Uterus (tissue), 4 donors: ENCODE measurements around the gene RUSF1. TPM values are rescaled to one million over a fixed set of nuclear protein-coding genes. Genes with fewer than 3 reads are reported as not detected.

ENCODE experiments used
- DNase-seq, 2 donors: peaks; one replicate each; pipeline ENCODE4 v3.0.0-alpha.2; 2019 to 2020
- H3K27ac ChIP-seq, 2 donors: fragments of 200-600 bp; sonication (generic); 1 replicate in 1 of 2; 2 replicates in 1 of 2; pipeline ENCODE4 v1.5.1; 2016 to 2018
- H3K27me3 ChIP-seq, 2 donors: fragments of 200-600 bp; sonication (generic); one replicate each; pipeline ENCODE4 v1.5.1; 2018 to 2019; ENCODE audit warnings: control low read depth in 1 of 2
- H3K36me3 ChIP-seq, 2 donors: fragments of 200-600 bp; sonication (generic); one replicate each; pipeline ENCODE4 v1.5.1; 2019; ENCODE audit warnings: control low read depth in 1 of 2
- H3K4me1 ChIP-seq, 2 donors: fragments of 200-600 bp; sonication (generic); one replicate each; pipeline ENCODE4 v1.5.1; 2018 to 2019; ENCODE audit warnings: control low read depth in 1 of 2
- H3K4me3 ChIP-seq, 2 donors: fragments of 200-600 bp; sonication (generic); 1 replicate in 1 of 2; 2 replicates in 1 of 2; pipeline ENCODE4 v1.5.1; 2018 to 2019; ENCODE audit warnings: mild to moderate bottlenecking in 1 of 2
- H3K9me3 ChIP-seq, 2 donors: fragments of 200-600 bp; sonication (generic); one replicate each; pipeline ENCODE4 v1.5.1; 2019; ENCODE audit warnings: control low read depth in 1 of 2
- POLR2A ChIP-seq, 2 donors: fragments of 450-650 bp; IDR thresholded peaks; one replicate each; pipeline ENCODE4 v1.6.1; 2016; ENCODE audit warnings: antibody characterized with exemption in 2 of 2, mild to moderate bottlenecking in 1 of 2, moderate library complexity in 1 of 2
- intact Hi-C: fragments of 100-400 bp; cut with DNase I; formaldehyde crosslinking; loops from one replicate; pipeline ENCODE4 v1.15.1; 2023; ENCODE audit warnings: low total_unique reads
- total RNA-seq, 4 donors: library from RNA; depleted of rRNA in 3 of 4; stranded (reverse); fragments of >200 nt in 3 of 4; gene quantifications; one replicate each; pipeline versions ENCODE4 v1.1.0 to v1.2.4, GENCODE V29; 2014 to 2023
- TF ChIP-seq, protein P1 (sequence below), 4 experiments: fragments of 200-600 bp in 2 of 4; fragments of 450-650 bp in 2 of 4; sonication (generic) in 2 of 4; IDR thresholded peaks; one replicate each; pipeline ENCODE4 v1.5.1; 2016 to 2019; ENCODE audit warnings: antibody characterized with exemption in 4 of 4, mild to moderate bottlenecking in 2 of 4, moderate library complexity in 1 of 4
- donor health status: DM: yes; HTN: yes; CAD: no.

RUSF1 gene
- total RNA-seq, 4 donors from 2014 or later, result 19.2 to 93.5 (median 82.9) TPM

DNA sequence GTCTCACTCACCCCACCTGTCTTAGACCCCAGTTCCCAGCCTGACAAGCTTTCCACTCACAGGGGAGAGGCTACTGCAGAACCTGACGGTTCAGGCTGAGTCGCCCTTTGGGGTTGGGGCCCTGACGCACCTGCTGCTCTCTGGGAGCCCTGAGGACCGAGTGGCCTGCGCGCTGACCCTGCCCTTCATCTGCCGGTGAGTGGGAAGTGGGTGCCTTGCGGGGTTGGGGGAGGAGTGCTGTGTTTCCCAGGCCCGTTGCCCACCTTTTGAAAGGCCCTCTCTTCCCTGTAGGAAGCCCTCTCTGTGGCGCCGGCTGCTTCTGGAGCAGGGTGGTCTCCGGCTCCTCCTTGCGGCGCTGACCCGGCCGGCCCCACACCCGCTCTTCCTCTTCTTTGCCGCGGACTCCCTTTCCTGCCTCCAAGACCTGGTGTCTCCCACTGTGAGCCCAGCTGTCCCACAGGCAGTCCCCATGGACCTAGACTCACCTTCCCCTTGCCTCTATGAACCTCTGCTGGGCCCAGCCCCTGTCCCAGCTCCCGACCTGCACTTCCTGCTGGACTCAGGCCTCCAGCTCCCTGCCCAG lies 42.3 kb downstream of the RUSF1 start:
- no peaks in the 10 kb centered on the region for H3K9me3 ChIP-seq
- no peak overlapping the region for H3K4me3 ChIP-seq
- peaks cover under 1 to 3% of the 10 kb centered on the region in 2 donors for H3K4me1 ChIP-seq
- TF ChIP-seq, protein P1, sequence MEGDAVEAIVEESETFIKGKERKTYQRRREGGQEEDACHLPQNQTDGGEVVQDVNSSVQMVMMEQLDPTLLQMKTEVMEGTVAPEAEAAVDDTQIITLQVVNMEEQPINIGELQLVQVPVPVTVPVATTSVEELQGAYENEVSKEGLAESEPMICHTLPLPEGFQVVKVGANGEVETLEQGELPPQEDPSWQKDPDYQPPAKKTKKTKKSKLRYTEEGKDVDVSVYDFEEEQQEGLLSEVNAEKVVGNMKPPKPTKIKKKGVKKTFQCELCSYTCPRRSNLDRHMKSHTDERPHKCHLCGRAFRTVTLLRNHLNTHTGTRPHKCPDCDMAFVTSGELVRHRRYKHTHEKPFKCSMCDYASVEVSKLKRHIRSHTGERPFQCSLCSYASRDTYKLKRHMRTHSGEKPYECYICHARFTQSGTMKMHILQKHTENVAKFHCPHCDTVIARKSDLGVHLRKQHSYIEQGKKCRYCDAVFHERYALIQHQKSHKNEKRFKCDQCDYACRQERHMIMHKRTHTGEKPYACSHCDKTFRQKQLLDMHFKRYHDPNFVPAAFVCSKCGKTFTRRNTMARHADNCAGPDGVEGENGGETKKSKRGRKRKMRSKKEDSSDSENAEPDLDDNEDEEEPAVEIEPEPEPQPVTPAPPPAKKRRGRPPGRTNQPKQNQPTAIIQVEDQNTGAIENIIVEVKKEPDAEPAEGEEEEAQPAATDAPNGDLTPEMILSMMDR (IDR thresholded peaks at IDR 0.05), result no peak
- TF ChIP-seq POLR2A (IDR thresholded peaks at IDR 0.05), result no peak
- H3K27me3 ChIP-seq, result no peaks in the 10 kb centered on the region
- no peaks in the 10 kb centered on the region for H3K36me3 ChIP-seq
- no peak for DNase-seq
- no peak overlapping the region for H3K27ac ChIP-seq
- intact Hi-C loops, result no loop called here

DNA sequence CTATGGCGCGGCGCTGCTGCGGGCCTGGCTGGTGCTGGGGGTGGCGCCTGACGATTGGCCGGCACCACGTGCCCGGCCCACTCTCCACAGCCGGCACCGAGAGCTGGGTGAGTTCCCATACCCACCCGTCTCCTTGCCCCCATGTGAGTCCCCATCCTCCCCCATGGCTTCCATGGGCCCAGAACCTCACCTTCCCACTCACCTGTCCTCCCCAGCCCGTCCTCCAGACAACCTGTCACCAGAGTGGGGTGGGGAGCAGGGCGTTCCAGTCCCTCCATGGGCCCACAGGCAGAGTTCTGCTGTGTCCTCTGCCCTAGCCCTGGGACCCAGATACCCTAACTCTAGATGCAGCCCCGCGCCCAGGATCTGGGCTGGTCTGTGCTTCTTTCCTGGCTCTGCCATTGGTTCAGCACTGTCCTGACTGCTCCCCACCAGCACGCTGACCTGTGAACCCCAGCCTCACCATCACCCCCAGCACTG lies 43.4 kb downstream of the RUSF1 start:
- H3K27me3 ChIP-seq, result no peaks in the 10 kb centered on the region
- H3K9me3 ChIP-seq, result no peaks in the 10 kb centered on the region
- H3K27ac ChIP-seq, result no peak overlapping the region
- DNase-seq, result no peak
- intact Hi-C loops, result no loop called here
- H3K4me1 ChIP-seq, result no peaks in the 10 kb centered on the region
- H3K36me3 ChIP-seq, result no peaks in the 10 kb centered on the region
- H3K4me3 ChIP-seq, result no peak overlapping the region
- no peak for TF ChIP-seq POLR2A (IDR thresholded peaks at IDR 0.05)
- TF ChIP-seq, protein P1 (IDR thresholded peaks at IDR 0.05), result no peak

DNA sequence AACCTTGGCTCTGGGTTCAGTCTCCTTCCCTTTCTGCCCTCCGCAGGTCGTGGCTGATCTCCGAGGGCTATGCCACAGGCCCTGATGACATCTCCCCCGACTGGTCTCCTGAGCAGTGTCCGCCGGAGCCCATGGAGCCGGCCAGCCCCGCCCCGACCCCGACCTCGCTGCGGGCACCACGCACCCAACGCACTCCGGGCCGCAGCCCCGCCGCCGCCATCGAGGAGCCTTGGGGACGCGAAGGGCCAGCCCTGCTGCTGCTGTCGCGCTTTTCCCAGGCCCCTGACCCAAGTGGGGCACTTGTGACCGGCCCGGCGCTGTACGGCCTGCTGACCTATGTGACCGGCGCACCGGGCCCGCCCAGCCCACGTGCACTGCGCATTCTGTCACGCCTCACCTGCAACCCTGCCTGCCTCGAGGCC lies 43.8 kb downstream of the RUSF1 start:
- intact Hi-C loops, result no loop called here

DNA sequence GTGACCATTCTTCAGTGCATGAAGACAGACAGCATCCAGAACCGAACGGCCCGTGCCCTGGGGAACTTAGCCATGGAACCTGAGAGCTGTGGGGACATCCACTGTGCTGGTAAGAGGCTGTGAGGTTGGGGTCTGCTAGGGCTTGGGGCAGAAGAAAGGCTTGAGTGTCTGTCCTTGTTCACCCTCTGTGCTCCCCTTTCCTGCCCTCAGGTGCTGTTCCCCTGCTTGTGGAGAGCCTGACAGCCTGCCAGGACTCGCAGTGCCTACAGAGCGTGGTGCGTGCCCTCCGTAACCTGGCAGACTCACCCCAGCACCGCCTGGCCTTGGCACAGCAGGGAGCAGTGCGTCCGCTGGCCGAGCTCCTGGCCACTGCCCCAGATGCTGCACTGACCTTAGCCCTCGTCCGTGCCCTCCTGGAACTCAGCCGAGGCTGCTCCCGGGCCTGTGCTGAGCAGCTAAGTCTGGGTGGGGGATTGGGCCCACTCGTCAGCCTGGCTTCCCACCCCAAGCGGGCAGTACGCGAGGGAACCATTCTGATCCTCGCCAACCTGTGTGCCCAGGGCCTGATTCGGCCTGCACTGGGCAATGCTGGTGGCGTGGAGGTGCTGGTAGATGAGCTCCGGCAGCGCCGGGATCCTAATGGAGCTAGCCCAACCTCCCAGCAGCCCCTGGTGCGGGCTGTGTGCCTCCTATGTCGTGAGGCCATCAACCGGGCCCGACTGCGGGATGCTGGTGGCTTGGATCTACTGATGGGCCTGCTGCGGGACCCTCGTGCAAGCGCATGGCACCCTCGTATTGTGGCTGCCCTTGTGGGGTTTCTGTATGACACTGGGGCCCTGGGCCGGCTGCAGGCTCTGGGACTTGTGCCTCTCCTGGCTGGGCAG lies 46.0 kb downstream of the RUSF1 start:
- Histone ChIP-seq H3K27me3 (no peaks in the 10 kb centered on the region), H3K36me3 (no peaks in the 10 kb centered on the region), H3K27ac (no peak overlapping the region), H3K4me3 (no peak overlapping the region), H3K9me3 (no peaks in the 10 kb centered on the region), H3K4me1 (peaks cover 0 to 8% of the 10 kb centered on the region in 2 donors)
- DNase-seq, result peak in 1 of 2 donors; percentile 18
- TF ChIP-seq POLR2A (IDR thresholded peaks at IDR 0.05), result no peak
- TF ChIP-seq, protein P1 (IDR thresholded peaks at IDR 0.05), result no peak
- intact Hi-C loops, result no loop called here

More for the DNA sequence above, 43.8 kb downstream of the RUSF1 start:
- Histone ChIP-seq H3K27me3 (no peaks in the 10 kb centered on the region), H3K9me3 (no peaks in the 10 kb centered on the region), H3K36me3 (no peaks in the 10 kb centered on the region), H3K4me1 (no peaks in the 10 kb centered on the region), H3K4me3 (no peak overlapping the region), H3K27ac (no peak overlapping the region)
- TF ChIP-seq POLR2A (IDR thresholded peaks at IDR 0.05), result no peak
- TF ChIP-seq, protein P1 (IDR thresholded peaks at IDR 0.05), result no peak
- no peak for DNase-seq
